ENCODE data around the gene PDCL2.

PDCL2 gene

GRCh38 chr4:55540271-55540670 lies 51.8 kb downstream of the PDCL2 start:
- DNase-seq = no peak

- no peak for DNase-seq
Observed at GRCh38 chr4:55539658-55540057, 52.4 kb downstream of the PDCL2 start.

- no peak for DNase-seq
Observed at GRCh38 chr4:55538531-55538930, 53.5 kb downstream of the PDCL2 start.

- no peak for DNase-seq
Observed at GRCh38 chr4:55534306-55534705, 57.7 kb downstream of the PDCL2 start.

- no peak for DNase-seq
Observed at GRCh38 chr4:55530691-55531090, 61.4 kb downstream of the PDCL2 start.

GRCh38 chr4:55530167-55530566 lies 61.9 kb downstream of the PDCL2 start:
- DNase-seq = no peak

GRCh38 chr4:55528491-55528890 lies 63.6 kb downstream of the PDCL2 start:
- no peak for DNase-seq

- no peak for DNase-seq
Observed at GRCh38 chr4:55524844-55525571, 67.0 kb downstream of the PDCL2 start.

- no peak for DNase-seq
Observed at GRCh38 chr4:55518442-55518841, 73.6 kb downstream of the PDCL2 start.

GRCh38 chr4:55517526-55518229 lies 74.4 kb downstream of the PDCL2 start:
- DNase-seq = no peak

- DNase-seq = no peak
Observed at GRCh38 chr4:55512922-55513571, 79.0 kb downstream of the PDCL2 start.

GRCh38 chr4:55512077-55512476 lies 80.0 kb downstream of the PDCL2 start:
- no peak for DNase-seq

- no peak for DNase-seq
Observed at GRCh38 chr4:55510685-55511084, 81.4 kb downstream of the PDCL2 start.

- no peak for DNase-seq
Observed at GRCh38 chr4:55509266-55509665, 82.8 kb downstream of the PDCL2 start.

GRCh38 chr4:55507612-55508011 lies 84.4 kb downstream of the PDCL2 start:
- no peak for DNase-seq
